RWPE1 (cell line): Measurements from ENCODE around the gene RHBDD1.
A peak's percentile ranks its signal among the peaks of the same experiment; 100 is the strongest.

Experiments used
- CTCF ChIA-PET: fragments of 350-600 bp; sonication (Branson Sonifier 250); formaldehyde crosslinking; extraction: SDS; loops from one replicate; lab custom pipeline; 2021; lab: Yijun Ruan, JAX
- POLR2A ChIA-PET: fragments of 400-600 bp; formaldehyde crosslinking; extraction: SDS; loops from one replicate; lab custom pipeline; 2020; ENCODE audit warnings: antibody characterized with exemption; ENCODE audit not compliant: low non-redundant PET; lab: Yijun Ruan, JAX
- DNase-seq: peaks from one replicate; pipeline ENCODE4 v3.0.0; 2012; ENCODE audit warnings: low spot score
- H3K27ac ChIP-seq: fragments of 450-650 bp; 2 replicates; pipeline ENCODE4 v1.5.1; 2017
- TF ChIP-seq, protein P1 (sequence below): fragments of 450-650 bp; conservative IDR thresholded peaks from 2 replicates; pipeline ENCODE4 v1.5.1; 2017; ENCODE audit warnings: low read depth, mild to moderate bottlenecking

Gene RHBDD1

DNA sequence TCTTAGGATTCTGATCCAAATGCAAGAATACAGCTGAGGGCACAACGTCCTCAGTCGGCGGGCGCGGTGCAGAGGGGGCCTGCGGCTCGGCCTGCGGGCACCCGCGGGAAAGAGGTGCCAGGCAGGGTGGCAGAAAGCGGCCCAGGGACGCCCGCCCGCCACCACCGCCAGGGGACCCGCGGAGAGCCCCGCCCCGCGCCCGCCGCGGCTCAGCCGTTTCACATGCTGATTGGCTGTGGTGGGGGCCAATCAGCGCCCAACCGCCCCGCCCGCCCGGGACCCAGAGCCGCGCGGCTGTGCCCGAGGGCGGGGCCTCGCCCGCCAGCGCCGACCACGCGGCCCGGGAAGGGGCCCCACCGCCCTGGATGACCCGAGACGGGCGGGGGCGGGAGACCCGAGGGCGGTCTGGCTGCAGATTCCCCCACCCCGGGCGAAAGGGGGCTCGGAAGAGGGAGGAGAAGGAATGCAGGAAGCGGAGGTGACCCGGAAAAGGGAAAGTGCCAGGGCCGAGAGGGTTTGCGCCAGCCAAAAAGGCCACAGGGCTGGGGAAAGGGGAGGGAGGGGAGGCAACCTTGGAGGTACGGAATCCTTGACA lies 44.3 kb upstream of the RHBDD1 start:
- CTCF ChIA-PET = interaction anchor here (1.1 kb wide), 1 partner anchor 194 kb away, joined by 3 read pairs; no protein-coding TSS in a partner anchor
- POLR2A ChIA-PET = interaction anchor here (0.5 kb wide), 1 partner anchor 536 kb away, joined by 4 read pairs; no protein-coding TSS in a partner anchor
- TF ChIP-seq, protein P1, sequence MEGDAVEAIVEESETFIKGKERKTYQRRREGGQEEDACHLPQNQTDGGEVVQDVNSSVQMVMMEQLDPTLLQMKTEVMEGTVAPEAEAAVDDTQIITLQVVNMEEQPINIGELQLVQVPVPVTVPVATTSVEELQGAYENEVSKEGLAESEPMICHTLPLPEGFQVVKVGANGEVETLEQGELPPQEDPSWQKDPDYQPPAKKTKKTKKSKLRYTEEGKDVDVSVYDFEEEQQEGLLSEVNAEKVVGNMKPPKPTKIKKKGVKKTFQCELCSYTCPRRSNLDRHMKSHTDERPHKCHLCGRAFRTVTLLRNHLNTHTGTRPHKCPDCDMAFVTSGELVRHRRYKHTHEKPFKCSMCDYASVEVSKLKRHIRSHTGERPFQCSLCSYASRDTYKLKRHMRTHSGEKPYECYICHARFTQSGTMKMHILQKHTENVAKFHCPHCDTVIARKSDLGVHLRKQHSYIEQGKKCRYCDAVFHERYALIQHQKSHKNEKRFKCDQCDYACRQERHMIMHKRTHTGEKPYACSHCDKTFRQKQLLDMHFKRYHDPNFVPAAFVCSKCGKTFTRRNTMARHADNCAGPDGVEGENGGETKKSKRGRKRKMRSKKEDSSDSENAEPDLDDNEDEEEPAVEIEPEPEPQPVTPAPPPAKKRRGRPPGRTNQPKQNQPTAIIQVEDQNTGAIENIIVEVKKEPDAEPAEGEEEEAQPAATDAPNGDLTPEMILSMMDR = peak; percentile 34
- DNase-seq = peak; percentile 98
- peak overlapping the region; percentile 90 for H3K27ac ChIP-seq

DNA sequence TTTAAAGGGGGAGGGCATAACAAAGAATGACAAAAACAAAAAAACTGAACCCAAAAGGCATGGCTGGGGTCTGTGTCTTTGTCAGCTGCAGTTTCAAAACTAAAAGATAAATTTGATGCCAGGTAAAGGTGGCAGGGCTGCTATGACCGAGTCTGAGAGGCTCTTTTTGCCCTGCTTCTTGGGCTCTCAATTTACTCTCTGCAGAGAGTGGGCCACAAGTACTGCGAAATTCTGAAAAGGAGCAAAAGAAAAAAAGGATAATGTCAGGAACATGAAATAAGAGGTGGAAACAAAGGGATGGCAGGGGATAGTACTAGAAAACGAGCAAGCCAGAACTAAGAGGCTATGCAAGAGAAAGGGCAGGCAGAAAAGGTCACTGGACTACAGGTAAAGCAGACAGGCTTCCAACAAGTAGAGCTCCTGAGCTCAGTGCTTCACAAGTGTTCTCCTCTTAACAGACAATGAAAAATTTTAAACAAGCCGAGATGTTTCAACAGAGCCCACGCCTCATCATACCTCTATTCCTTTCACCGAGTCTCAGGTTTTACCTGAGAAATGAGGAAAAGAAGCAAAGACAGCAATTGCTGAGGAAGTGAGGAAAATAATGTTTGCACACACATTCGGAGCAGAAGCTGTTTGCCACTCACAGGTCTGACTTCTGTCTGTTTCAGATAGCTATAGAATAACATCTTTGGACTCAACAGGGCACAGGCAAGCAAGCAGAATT lies 43.5 kb upstream of the RHBDD1 start:
- peak; percentile 13 for DNase-seq
- ChIA-PET CTCF (no interaction called here), POLR2A (no interaction called here)
- H3K27ac ChIP-seq = peak overlapping the region; percentile 90
- TF ChIP-seq, protein P1 = no peak

DNA sequence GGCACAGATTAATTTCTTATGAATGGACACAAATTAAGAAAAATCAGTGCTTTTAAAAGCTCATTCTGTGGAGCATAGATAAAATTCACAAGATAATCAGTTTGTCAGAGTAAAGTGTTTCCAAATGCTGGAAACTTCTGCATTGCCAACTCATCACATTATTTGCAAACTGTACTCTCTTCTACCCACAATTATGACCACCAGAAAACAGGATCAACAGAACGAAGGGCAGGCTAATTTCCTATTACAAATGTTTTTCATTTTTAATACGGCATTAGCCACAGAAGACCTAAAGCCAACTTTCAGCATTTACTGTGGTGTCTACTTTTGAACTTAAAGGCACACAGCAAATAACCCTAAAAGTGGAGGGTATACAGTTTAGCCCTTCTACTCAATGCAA lies 42.2 kb upstream of the RHBDD1 start:
- DNase-seq = no peak
- ChIA-PET POLR2A (no interaction called here), CTCF (interaction anchor here (0.6 kb wide), 2 partner anchors 14 to 998 kb away, joined by 3 read pairs; no protein-coding TSS in a partner anchor)
- TF ChIP-seq, protein P1 = no peak
- H3K27ac ChIP-seq = no peak overlapping the region

DNA sequence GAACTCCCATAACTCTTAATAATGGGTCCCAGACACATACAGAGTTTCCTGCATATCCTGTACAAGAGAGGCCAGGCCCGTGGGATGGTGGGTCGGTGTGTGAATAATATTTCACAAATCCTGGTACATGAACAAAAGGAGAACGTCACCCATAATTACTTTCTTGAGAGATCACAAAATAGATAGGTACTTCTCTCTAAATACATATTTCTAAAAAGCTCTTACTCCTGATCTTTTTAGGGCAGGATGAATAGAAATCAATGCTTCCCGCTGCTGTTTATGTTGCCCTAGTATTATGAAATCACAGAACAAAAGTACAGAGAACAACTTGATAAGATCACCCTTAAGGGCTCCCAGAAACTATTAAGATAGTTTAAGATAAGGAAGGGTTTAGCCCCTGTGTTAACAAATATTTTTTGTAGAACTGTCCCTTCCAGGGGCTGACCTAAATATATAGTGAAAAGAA lies 41.6 kb upstream of the RHBDD1 start:
- POLR2A ChIA-PET = no interaction called here
- TF ChIP-seq, protein P1 = no peak
- no peak overlapping the region for H3K27ac ChIP-seq

DNA sequence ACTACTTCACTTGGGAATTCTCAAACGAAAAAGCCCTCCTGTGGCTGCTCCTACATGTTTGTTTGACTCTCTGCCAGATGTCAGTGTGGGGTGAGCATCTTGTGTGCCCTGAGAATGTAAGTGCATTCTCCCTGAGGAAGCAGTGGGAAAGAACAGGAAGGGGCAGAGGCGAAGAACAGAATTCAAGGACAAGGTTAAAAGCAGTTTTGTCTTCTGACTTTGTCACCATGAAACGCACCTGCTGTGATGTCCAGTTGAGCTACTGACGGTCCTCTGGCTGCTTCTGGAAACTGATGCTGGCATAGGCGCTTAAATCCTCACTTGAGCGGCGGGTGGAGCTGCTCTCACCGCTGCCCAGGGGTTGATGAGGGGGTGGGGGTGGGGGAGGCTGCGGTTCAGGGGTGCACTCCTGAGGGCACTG lies 41.1 kb upstream of the RHBDD1 start:
- TF ChIP-seq, protein P1 = no peak
- POLR2A ChIA-PET = no interaction called here
- CTCF ChIA-PET = no interaction called here
- peak; percentile 38 for DNase-seq
- H3K27ac ChIP-seq = peak overlapping the region; percentile 92

More for the DNA sequence above, 41.6 kb upstream of the RHBDD1 start:
- CTCF ChIA-PET = interaction anchor here (0.6 kb wide), 2 partner anchors 15 to 998 kb away, joined by 3 read pairs; no protein-coding TSS in a partner anchor
- no peak for DNase-seq

DNA sequence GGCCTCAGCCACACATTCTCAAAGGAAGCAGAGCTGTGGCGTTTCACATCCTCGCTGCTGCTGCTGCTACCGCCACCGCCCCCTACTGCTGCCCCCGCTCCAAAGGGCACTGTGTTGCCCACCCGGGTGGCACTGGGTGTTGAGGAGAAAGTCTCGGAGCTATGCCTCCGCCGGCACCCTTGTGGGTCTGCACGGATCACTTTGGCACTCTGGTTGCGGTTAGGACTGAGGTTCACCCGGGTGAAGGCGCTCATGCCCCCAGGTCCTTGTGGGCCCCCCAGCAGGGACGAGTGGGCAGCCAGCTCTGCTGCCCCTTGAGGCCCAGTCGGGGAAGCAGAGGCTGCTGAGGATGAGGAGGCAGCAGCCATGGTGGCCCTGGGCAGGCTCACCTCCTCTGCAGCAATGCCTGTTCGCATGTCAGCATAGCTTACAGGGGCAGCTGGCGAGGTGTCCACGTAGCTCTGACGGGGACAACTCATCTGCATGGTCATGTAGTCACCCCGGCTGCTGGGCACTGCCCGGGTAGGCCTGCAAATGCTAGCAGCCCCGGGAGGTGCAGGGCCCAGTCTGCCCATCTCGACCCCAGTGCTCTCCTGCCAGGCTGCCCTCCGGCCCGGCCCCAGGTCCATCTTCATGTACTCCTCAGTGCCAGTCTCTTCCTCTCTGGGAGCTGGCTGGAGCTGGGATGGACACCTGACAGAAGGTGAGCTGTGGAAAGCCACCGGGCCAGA lies 40.4 kb upstream of the RHBDD1 start:
- H3K27ac ChIP-seq = peak overlapping the region; percentile 92
- peak; percentile 14 for DNase-seq
- ChIA-PET CTCF (interaction anchor here (1.0 kb wide), 1 partner anchor 588 kb away, joined by 3 read pairs; no protein-coding TSS in a partner anchor), POLR2A (no interaction called here)
- TF ChIP-seq, protein P1 = peak; percentile 19
